ENCODE results near the gene U2AF1L4.

Gene U2AF1L4

GRCh38 chr19:35754370-35755130, 9.3 kb upstream of the U2AF1L4 start:
- H3K27ac ChIP-seq = no peak overlapping the region
- TF ChIP-seq CTCF (conservative IDR thresholded peaks at IDR 0.05) (no peak), ZFX (IDR thresholded peaks at IDR 0.05) (no peak)

GRCh38 chr19:35753634-35754369, 8.6 kb upstream of the U2AF1L4 start:
- H3K27ac ChIP-seq = no peak overlapping the region
- TF ChIP-seq CTCF (conservative IDR thresholded peaks at IDR 0.05) (no peak), ZFX (IDR thresholded peaks at IDR 0.05) (no peak)

- TF ChIP-seq CTCF (conservative IDR thresholded peaks at IDR 0.05) (no peak), ZFX (IDR thresholded peaks at IDR 0.05) (no peak)
- H3K27ac ChIP-seq = no peak overlapping the region
These were observed 7.6 kb upstream of the U2AF1L4 start for GRCh38 chr19:35752746-35753350.

- H3K27ac ChIP-seq = no peak overlapping the region
- no peak for TF ChIP-seq CTCF (conservative IDR thresholded peaks at IDR 0.05)
- TF ChIP-seq ZFX (IDR thresholded peaks at IDR 0.05) = no peak
These were observed 6.9 kb upstream of the U2AF1L4 start for GRCh38 chr19:35751839-35752745.

GRCh38 chr19:35750167-35750566, 4.9 kb upstream of the U2AF1L4 start:
- no peak overlapping the region for H3K27ac ChIP-seq
- TF ChIP-seq ZFX (IDR thresholded peaks at IDR 0.05) = no peak
- TF ChIP-seq CTCF (conservative IDR thresholded peaks at IDR 0.05) = no peak

- H3K27ac ChIP-seq = peak within 1 kb of the TSS; percentile 63
- no peak for TF ChIP-seq CTCF (conservative IDR thresholded peaks at IDR 0.05)
- no peak for TF ChIP-seq ZFX (IDR thresholded peaks at IDR 0.05)
These were observed 3.1 kb upstream of the U2AF1L4 start, which contains the start of gene LIN37 for GRCh38 chr19:35748106-35749020. Gene LIN37 (plus strand): TSS chr19:35748576. CDS start chr19:35748725, 149 bp downstream.

Measured in C4-2B (cell line).